ENCODE data around the gene TRHDE. TPM values are rescaled to one million over a fixed set of nuclear protein-coding genes. Genes with fewer than 3 reads are reported as not detected.

The TRHDE gene
- polyA plus RNA-seq, 1 donor (not counting 4 experiments of a cell fraction or from before 2014, with no cell fraction given): 0.12 TPM

GRCh38 chr12:72234886-72235285 lies 37.3 kb upstream of the TRHDE start:
- H3K27ac ChIP-seq (ENCODE audit: control insufficient read depth, insufficient read depth, low read length): no peak overlapping the region
- peak; percentile 41 for FAIRE-seq

GRCh38 chr12:72236071-72236705 lies 36.0 kb upstream of the TRHDE start:
- no peak for FAIRE-seq
- H4K20me1 ChIP-seq (ENCODE audit: control insufficient read depth, extremely low read depth, insufficient read depth, low read length): no peaks in the 10 kb centered on the region
- H3K4me2 ChIP-seq (ENCODE audit: control insufficient read depth, extremely low read depth, insufficient read depth, low read depth, low read length): no peak overlapping the region
- TF ChIP-seq EZH2 (IDR thresholded peaks at IDR 0.05; ENCODE audit: low read length): no peak
- TF ChIP-seq CTCF (optimal IDR thresholded peaks at IDR 0.05 in 1 of 3, IDR thresholded peaks at IDR 0.05 in 1 of 3, conservative IDR thresholded peaks at IDR 0.05 in 1 of 3; ENCODE audit: extremely low read depth in 1 of 3, insufficient read depth in 2 of 3, low read length in 3 of 3): no peak
- DNase-seq (ENCODE audit: low read depth, low spot score): no peak
- no peak overlapping the region for H3K9ac ChIP-seq (ENCODE audit: control insufficient read depth, extremely low read depth, insufficient read depth, low read length)
- no peak overlapping the region for H2AFZ ChIP-seq (ENCODE audit: control insufficient read depth, low read length)
- no peak overlapping the region for H3K4me3 ChIP-seq (ENCODE audit: control insufficient read depth in 2 of 3, extremely low read depth in 1 of 3, insufficient read depth in 2 of 3, low read depth in 1 of 3, low read length in 3 of 3)
- no peaks in the 10 kb centered on the region for H3K9me1 ChIP-seq (ENCODE audit: control insufficient read depth, extremely low read depth, insufficient read depth, low read length)
- no peaks in the 10 kb centered on the region for H3K36me3 ChIP-seq (ENCODE audit: control insufficient read depth in 2 of 2, extremely low read depth in 1 of 2, insufficient read depth in 2 of 2, low read length in 2 of 2)
- H3K9me3 ChIP-seq (ENCODE audit: control insufficient read depth, low read depth, low read length): no peaks in the 10 kb centered on the region
- H3K4me1 ChIP-seq (ENCODE audit: control insufficient read depth, extremely low read depth, insufficient read depth, low read length): no peaks in the 10 kb centered on the region
- no peak overlapping the region for H3K27ac ChIP-seq (ENCODE audit: control insufficient read depth, insufficient read depth, low read length)
- no peaks in the 10 kb centered on the region for H3K27me3 ChIP-seq (ENCODE audit: control insufficient read depth, extremely low read depth, insufficient read depth, low read length)
- H3K79me2 ChIP-seq (ENCODE audit: control insufficient read depth, insufficient read depth, low read length): no peaks in the 10 kb centered on the region
- dilution Hi-C loops (cut with MboI; ENCODE audit: extremely low pct_ligation_motif_present, low sequenced_read_pairs): no loop called here

More at GRCh38 chr12:72234886-72235285, 37.3 kb upstream of the TRHDE start:
- dilution Hi-C loops (cut with MboI; ENCODE audit: extremely low pct_ligation_motif_present, low sequenced_read_pairs): no loop called here
- Histone ChIP-seq H3K4me2 (ENCODE audit: control insufficient read depth, extremely low read depth, insufficient read depth, low read depth, low read length) (no peak overlapping the region), H3K27me3 (ENCODE audit: control insufficient read depth, extremely low read depth, insufficient read depth, low read length) (no peaks in the 10 kb centered on the region), H3K4me1 (ENCODE audit: control insufficient read depth, extremely low read depth, insufficient read depth, low read length) (no peaks in the 10 kb centered on the region), H3K4me3 (ENCODE audit: control insufficient read depth in 2 of 3, extremely low read depth in 1 of 3, insufficient read depth in 2 of 3, low read depth in 1 of 3, low read length in 3 of 3) (no peak overlapping the region), H3K36me3 (ENCODE audit: control insufficient read depth in 2 of 2, extremely low read depth in 1 of 2, insufficient read depth in 2 of 2, low read length in 2 of 2) (no peaks in the 10 kb centered on the region), H3K9me3 (ENCODE audit: control insufficient read depth, low read depth, low read length) (no peaks in the 10 kb centered on the region), H3K9me1 (ENCODE audit: control insufficient read depth, extremely low read depth, insufficient read depth, low read length) (no peaks in the 10 kb centered on the region), H3K79me2 (ENCODE audit: control insufficient read depth, insufficient read depth, low read length) (no peaks in the 10 kb centered on the region), H3K9ac (ENCODE audit: control insufficient read depth, extremely low read depth, insufficient read depth, low read length) (no peak overlapping the region), H4K20me1 (ENCODE audit: control insufficient read depth, extremely low read depth, insufficient read depth, low read length) (no peaks in the 10 kb centered on the region), H2AFZ (ENCODE audit: control insufficient read depth, low read length) (no peak overlapping the region)
- TF ChIP-seq CTCF (optimal IDR thresholded peaks at IDR 0.05 in 1 of 3, IDR thresholded peaks at IDR 0.05 in 1 of 3, conservative IDR thresholded peaks at IDR 0.05 in 1 of 3; ENCODE audit: extremely low read depth in 1 of 3, insufficient read depth in 2 of 3, low read length in 3 of 3) (no peak), EZH2 (IDR thresholded peaks at IDR 0.05; ENCODE audit: low read length) (no peak)
- no peak for DNase-seq (ENCODE audit: low read depth, low spot score)
